Caco-2 (cell line): ENCODE data around the gene BPIFA1. TPM values are rescaled to one million over a fixed set of nuclear protein-coding genes. Genes with fewer than 3 reads are reported as not detected.
A peak's percentile ranks its signal among the peaks of the same experiment; 100 is the strongest.

Experiments
- BruUV-seq: library from RNA; stranded (reverse); fragments of 400-500 nt; replicated peaks from 2 replicates; lab custom pipeline; 2021; lab: Mats Ljungman, UMichigan
- CTCF ChIA-PET: fragments of 300-600 bp; sonication (Branson Sonifier 250); formaldehyde crosslinking; loops from one replicate; lab custom pipeline; 2022; ENCODE audit warnings: antibody characterized with exemption; lab: Charles Lee
- POLR2A ChIA-PET: fragments of 300-600 bp; sonication (Branson Sonifier 250); formaldehyde crosslinking; loops from one replicate; lab custom pipeline; 2022; ENCODE audit warnings: antibody characterized with exemption; lab: Charles Lee
- DNase-seq, 2 experiments: peaks; one replicate each; pipeline versions ENCODE4 v3.0.0 to v3.0.0-alpha.2; 2020 to 2022
- H3K27me3 ChIP-seq: replicated peaks from 2 replicates; pipeline ENCODE4 v1.6.0; 2011; ENCODE audit warnings: low read length; ENCODE audit not compliant: control insufficient read depth, insufficient read depth
- H3K36me3 ChIP-seq: 2 replicates; pipeline ENCODE4 v1.5.1; 2011; ENCODE audit warnings: low read length; ENCODE audit not compliant: control insufficient read depth, insufficient read depth
- H3K4me1 ChIP-seq: fragments of 250-450 bp; sonication (Bioruptor Pico); 2 replicates; pipeline ENCODE4 v1.5.1; 2020; ENCODE audit warnings: mild to moderate bottlenecking
- H3K4me3 ChIP-seq: 2 replicates; pipeline ENCODE4 v1.5.1; 2011; ENCODE audit warnings: low read depth, mild to moderate bottlenecking, control low read depth, low read length
- H3K9me3 ChIP-seq: fragments of 250-450 bp; sonication (Bioruptor Pico); 2 replicates; pipeline ENCODE4 v1.5.1; 2020; ENCODE audit warnings: mild to moderate bottlenecking, moderate library complexity
- H3K27ac Mint-ChIP-seq: one replicate; pipeline ENCODE4 v1.8.0; 2022; ENCODE audit warnings: mixed read lengths; ENCODE audit not compliant: unreplicated experiment
- H3K27me3 Mint-ChIP-seq: one replicate; pipeline ENCODE4 v1.8.0; 2022; ENCODE audit warnings: mixed read lengths; ENCODE audit not compliant: insufficient read depth, unreplicated experiment
- H3K36me3 Mint-ChIP-seq: one replicate; pipeline ENCODE4 v1.8.0; 2022; ENCODE audit warnings: mild to moderate bottlenecking, mixed read lengths; ENCODE audit not compliant: insufficient read depth, unreplicated experiment
- H3K4me1 Mint-ChIP-seq: one replicate; pipeline ENCODE4 v1.8.0; 2022; ENCODE audit warnings: low read depth, mixed read lengths; ENCODE audit not compliant: unreplicated experiment
- H3K4me3 Mint-ChIP-seq: one replicate; pipeline ENCODE4 v1.8.0; 2022; ENCODE audit warnings: mild to moderate bottlenecking, moderate library complexity, mixed read lengths; ENCODE audit not compliant: unreplicated experiment
- H3K9me3 Mint-ChIP-seq: one replicate; pipeline ENCODE4 v1.8.0; 2022; ENCODE audit warnings: mixed read lengths; ENCODE audit not compliant: unreplicated experiment
- CTCF ChIP-seq, 2 experiments: fragments of 200-600 bp in 1 of 2; IDR thresholded peaks; 1 replicate in 1 of 2; 2 replicates in 1 of 2; pipeline versions ENCODE4 v1.5.1 to v1.8.0; 2011 to 2022; ENCODE audit warnings: antibody characterized with exemption in 1 of 2, control low read depth in 1 of 2, inconsistent platforms in 1 of 2, low read depth in 1 of 2, low read length in 1 of 2, mild to moderate bottlenecking in 1 of 2, moderate library complexity in 1 of 2; ENCODE audit not compliant: insufficient read depth in 1 of 2, severe bottlenecking in 1 of 2, unreplicated experiment in 1 of 2
- intact Hi-C: fragments of 100-400 bp; cut with micrococcal nuclease; formaldehyde crosslinking; loops from one replicate; pipeline ENCODE4 v1.10.0; 2022; ENCODE audit not compliant: unreplicated experiment
- total RNA-seq: library from RNA; stranded (reverse); gene quantifications from 2 replicates; pipeline ENCODE4 v1.2.3, GENCODE V29; 2022

Gene BPIFA1
- total RNA-seq, 1 experiment from 2014 or later: not detected

GRCh38 chr20:33275215-33275614 lies 39.4 kb downstream of the BPIFA1 start:
- no peak overlapping the region for H3K4me3 Mint-ChIP-seq
- no peaks in the 10 kb centered on the region for H3K9me3 ChIP-seq
- no peaks in the 10 kb centered on the region for H3K36me3 Mint-ChIP-seq
- no peaks in the 10 kb centered on the region for H3K9me3 Mint-ChIP-seq
- no peaks in the 10 kb centered on the region for H3K4me1 ChIP-seq
- no peak overlapping the region for H3K27ac Mint-ChIP-seq
- no TSS peak for BruUV-seq
- DNase-seq: peak in 1 of 2 experiments; percentile 22
- intact Hi-C loops: no loop called here
- no peak overlapping the region for H3K4me3 ChIP-seq
- ChIA-PET CTCF (interaction anchor here (0.6 kb wide), 1 partner anchor 13 kb away, joined by 3 read pairs; no protein-coding TSS in a partner anchor), POLR2A (no interaction called here)
- no peak for TF ChIP-seq CTCF (IDR thresholded peaks at IDR 0.05; ENCODE audit: insufficient read depth in 1 of 2, low read depth in 1 of 2, low read length in 1 of 2, severe bottlenecking in 1 of 2, unreplicated experiment in 1 of 2)
- no peaks in the 10 kb centered on the region; the same call in 1 of the 2 replicates for H3K27me3 ChIP-seq
- H3K4me1 Mint-ChIP-seq: peaks cover 5% of the 10 kb centered on the region
- no peaks in the 10 kb centered on the region for H3K36me3 ChIP-seq
- H3K27me3 Mint-ChIP-seq: peaks cover 21% of the 10 kb centered on the region

GRCh38 chr20:33275871-33276270 lies 40.1 kb downstream of the BPIFA1 start:
- peak in 1 of 2 experiments; percentile 33 for DNase-seq
- H3K4me3 Mint-ChIP-seq: no peak overlapping the region
- no peaks in the 10 kb centered on the region for H3K9me3 Mint-ChIP-seq
- TF ChIP-seq CTCF (IDR thresholded peaks at IDR 0.05; ENCODE audit: insufficient read depth in 1 of 2, low read depth in 1 of 2, low read length in 1 of 2, severe bottlenecking in 1 of 2, unreplicated experiment in 1 of 2): no peak
- Histone ChIP-seq H3K4me1 (no peaks in the 10 kb centered on the region), H3K27me3 (no peaks in the 10 kb centered on the region; the same call in 1 of the 2 replicates), H3K9me3 (no peaks in the 10 kb centered on the region), H3K36me3 (no peaks in the 10 kb centered on the region), H3K4me3 (no peak overlapping the region)
- peaks cover 21% of the 10 kb centered on the region for H3K27me3 Mint-ChIP-seq
- no TSS peak for BruUV-seq
- H3K36me3 Mint-ChIP-seq: no peaks in the 10 kb centered on the region
- POLR2A ChIA-PET: no interaction called here
- no peak overlapping the region for H3K27ac Mint-ChIP-seq
- intact Hi-C loops: no loop called here
- H3K4me1 Mint-ChIP-seq: peaks cover 5% of the 10 kb centered on the region
- CTCF ChIA-PET: no interaction called here

GRCh38 chr20:33276303-33277113 lies 40.7 kb downstream of the BPIFA1 start:
- peak in 1 of 2 experiments; percentile 37 for DNase-seq
- Mint-ChIP-seq H3K9me3 (no peaks in the 10 kb centered on the region), H3K27ac (no peak overlapping the region), H3K4me3 (no peak overlapping the region), H3K36me3 (no peaks in the 10 kb centered on the region), H3K4me1 (peaks cover 5% of the 10 kb centered on the region), H3K27me3 (peaks cover 17% of the 10 kb centered on the region)
- BruUV-seq: no TSS peak
- ChIA-PET POLR2A (no interaction called here), CTCF (no interaction called here)
- intact Hi-C loops: no loop called here
- Histone ChIP-seq H3K9me3 (no peaks in the 10 kb centered on the region), H3K36me3 (no peaks in the 10 kb centered on the region), H3K4me1 (no peaks in the 10 kb centered on the region), H3K4me3 (no peak overlapping the region), H3K27me3 (no peaks in the 10 kb centered on the region; the same call in 1 of the 2 replicates)
- TF ChIP-seq CTCF (IDR thresholded peaks at IDR 0.05; ENCODE audit: insufficient read depth in 1 of 2, low read depth in 1 of 2, low read length in 1 of 2, severe bottlenecking in 1 of 2, unreplicated experiment in 1 of 2): no peak
